IMR-90 (cell line): ENCODE data around the gene NIT1. TPM values are rescaled to one million over a fixed set of nuclear protein-coding genes. Genes with fewer than 3 reads are reported as not detected.
A peak's percentile ranks its signal among the peaks of the same experiment; 100 is the strongest.

Source experiments
- ATAC-seq: fragments of 200-7000 bp; cut with Tn5 transposase; 2 replicates; pipeline ENCODE4 v1.9.1; 2020; ENCODE audit warnings: low read depth, mild to moderate bottlenecking, moderate library complexity
- BruUV-seq: library from RNA; stranded (reverse); fragments of 400-500 nt; replicated peaks from 2 replicates; lab custom pipeline; 2021; lab: Mats Ljungman, UMichigan
- CTCF ChIA-PET: fragments of 300-600 bp; formaldehyde crosslinking; extraction: SDS; loops from one replicate; lab custom pipeline; 2021; ENCODE audit warnings: antibody characterized with exemption; lab: Yijun Ruan, JAX
- POLR2A ChIA-PET: fragments of 300-600 bp; sonication (Branson Sonifier 250); formaldehyde crosslinking; loops from one replicate; lab custom pipeline; 2022; ENCODE audit warnings: antibody characterized with exemption; ENCODE audit not compliant: unreplicated experiment; lab: Charles Lee
- DNase-seq: peaks from one replicate; pipeline ENCODE4 v3.0.0; 2013
- H2AFZ ChIP-seq: replicated peaks from 2 replicates; pipeline ENCODE3; 2013; ENCODE audit warnings: low read length, mild to moderate bottlenecking; ENCODE audit not compliant: poor library complexity
- H2AK5ac ChIP-seq: 2 replicates; pipeline ENCODE4 v1.6.1; 2013; ENCODE audit warnings: low read depth, low read length, inconsistent platforms
- H2AK9ac ChIP-seq: replicated peaks from 2 replicates; pipeline ENCODE3; 2013; ENCODE audit warnings: mild to moderate bottlenecking, low read depth, low read length, moderate library complexity; ENCODE audit not compliant: poor library complexity
- H2BK120ac ChIP-seq: 2 replicates; pipeline ENCODE4 v1.6.1; 2013; ENCODE audit warnings: low read depth, low read length, inconsistent platforms
- H2BK15ac ChIP-seq: 3 replicates; pipeline ENCODE4 v1.6.1; 2013; ENCODE audit warnings: low read depth, low read length, inconsistent platforms
- H2BK20ac ChIP-seq: 2 replicates; pipeline ENCODE4 v1.6.1; 2013; ENCODE audit warnings: low read depth, mild to moderate bottlenecking, inconsistent platforms, low read length, moderate library complexity
- H2BK5ac ChIP-seq: 2 replicates; pipeline ENCODE4 v1.6.1; 2013; ENCODE audit warnings: mild to moderate bottlenecking, low read depth, low read length, inconsistent platforms; ENCODE audit not compliant: poor library complexity, severe bottlenecking
- H3K14ac ChIP-seq: replicated peaks from 2 replicates; pipeline ENCODE4 v1.6.1; 2013; ENCODE audit warnings: low read depth, low read length, inconsistent platforms
- H3K18ac ChIP-seq: 2 replicates; pipeline ENCODE4 v1.6.1; 2013; ENCODE audit warnings: low read depth, low read length, control low read depth
- H3K23ac ChIP-seq: 2 replicates; pipeline ENCODE4 v1.6.1; 2013; ENCODE audit warnings: low read depth, low read length, inconsistent platforms
- H3K27ac ChIP-seq: 2 replicates; pipeline ENCODE4 v1.5.1; 2013; ENCODE audit warnings: mild to moderate bottlenecking, control low read depth, low read length; ENCODE audit not compliant: insufficient read depth
- H3K27me3 ChIP-seq: 2 replicates; pipeline ENCODE4 v1.6.1; 2013; ENCODE audit warnings: low read length; ENCODE audit not compliant: control insufficient read depth, insufficient read depth
- H3K36me3 ChIP-seq: 2 replicates; pipeline ENCODE4 v1.6.1; 2013; ENCODE audit warnings: low read length, mixed read lengths; ENCODE audit not compliant: control insufficient read depth, insufficient read depth
- H3K4ac ChIP-seq: 2 replicates; pipeline ENCODE4 v1.6.1; 2013; ENCODE audit warnings: low read depth, low read length, inconsistent platforms
- H3K4me1 ChIP-seq: 2 replicates; pipeline ENCODE4 v1.6.1; 2013; ENCODE audit warnings: low read length, mixed read lengths; ENCODE audit not compliant: control insufficient read depth, insufficient read depth
- H3K4me2 ChIP-seq: 2 replicates; pipeline ENCODE4 v1.6.1; 2013; ENCODE audit warnings: low read depth, mild to moderate bottlenecking, control low read depth, low read length, moderate library complexity
- H3K4me3 ChIP-seq: 2 replicates; pipeline ENCODE4 v1.5.1; 2013; ENCODE audit warnings: low read depth, mild to moderate bottlenecking, control low read depth, low read length, moderate library complexity; ENCODE audit not compliant: insufficient read depth
- H3K56ac ChIP-seq: 2 replicates; pipeline ENCODE4 v1.6.1; 2013; ENCODE audit warnings: low read length, inconsistent platforms; ENCODE audit not compliant: insufficient read depth; ENCODE audit errors: extremely low read depth
- H3K79me1 ChIP-seq, 2 experiments: 2 replicates each; pipeline ENCODE4 v1.6.1; 2013; ENCODE audit warnings: low read length in 2 of 2, inconsistent platforms in 1 of 2, low read depth in 1 of 2
- H3K9ac ChIP-seq: 2 replicates; pipeline ENCODE4 v1.6.1; 2013; ENCODE audit warnings: low read depth, low read length, control low read depth
- H3K9me1 ChIP-seq: 2 replicates; pipeline ENCODE4 v1.6.1; 2013; ENCODE audit warnings: low read length, inconsistent platforms; ENCODE audit not compliant: insufficient read depth
- H3K9me3 ChIP-seq: 2 replicates; pipeline ENCODE4 v1.6.1; 2013; ENCODE audit warnings: low read length; ENCODE audit not compliant: control insufficient read depth, insufficient read depth
- H4K20me1 ChIP-seq: 2 replicates; pipeline ENCODE4 v1.6.1; 2013; ENCODE audit warnings: low read length, inconsistent platforms; ENCODE audit not compliant: insufficient read depth
- H4K5ac ChIP-seq: 2 replicates; pipeline ENCODE4 v1.6.1; 2013; ENCODE audit warnings: mild to moderate bottlenecking, low read depth, low read length, control low read depth
- H4K8ac ChIP-seq, 2 experiments: 2 replicates each; pipeline ENCODE4 v1.6.1; 2013; ENCODE audit warnings: low read depth in 2 of 2, low read length in 2 of 2, control low read depth in 1 of 2, inconsistent platforms in 1 of 2
- H4K91ac ChIP-seq: 2 replicates; pipeline ENCODE4 v1.6.1; 2013; ENCODE audit warnings: low read depth, low read length, inconsistent platforms; ENCODE audit not compliant: insufficient read depth
- BHLHE40 ChIP-seq: fragments of 150-350 bp; IDR thresholded peaks from 2 replicates; pipeline ENCODE4 v1.6.1; 2016; ENCODE audit warnings: mild to moderate bottlenecking, low read depth, low read length
- FOS ChIP-seq: fragments of 150-350 bp; IDR thresholded peaks from 2 replicates; pipeline ENCODE4 v1.6.1; 2016; ENCODE audit warnings: low read depth, low read length
- MXI1 ChIP-seq: IDR thresholded peaks from 2 replicates; pipeline ENCODE4 v1.6.1; 2012; ENCODE audit warnings: low read depth, mild to moderate bottlenecking, low read length, moderate library complexity, borderline replicate concordance
- RAD21 ChIP-seq: IDR thresholded peaks from 2 replicates; pipeline ENCODE4 v1.6.1; 2012; ENCODE audit warnings: low read length, improper control_type of control experiment
- RFX5 ChIP-seq: IDR thresholded peaks from 2 replicates; pipeline ENCODE4 v1.8.0; 2012; ENCODE audit warnings: low read depth, mild to moderate bottlenecking, low read length, moderate library complexity
- WGBS, 2 experiments: methylation state at CpG; one replicate each; pipeline versions ENCODE4 v1.1.5 to v1.1.7; 2013; ENCODE audit warnings: missing lambda C conversion rate in 2 of 2; ENCODE audit not compliant: insufficient read length in 1 of 2; ENCODE audit errors: extremely low coverage in 2 of 2; 5-methylcytosine and 5-hydroxymethylcytosine counted together
- dilution Hi-C: fragments of 300-500 bp; cut with HindIII; formaldehyde crosslinking; loops from one replicate; pipeline ENCODE4 v1.14.3; 2018; ENCODE audit warnings: low sequenced_read_pairs; ENCODE audit not compliant: unreplicated experiment
- in situ Hi-C: fragments of 300-500 bp; cut with MboI; formaldehyde crosslinking; loops from 3 replicates; pipeline ENCODE4 v1.14.3; 2019; ENCODE audit warnings: low sequenced_read_pairs, inconsistent platforms, mixed read lengths
- intact Hi-C: fragments of 100-400 bp; cut with micrococcal nuclease; formaldehyde crosslinking; loops from 2 replicates; pipeline ENCODE4 v1.10.0; 2022
- polyA plus RNA-seq, 3 experiments: library from polyadenylated mRNA; depleted of rRNA; stranded (reverse); fragments of >200 nt; gene quantifications; 2 replicates each; pipeline ENCODE4 v1.2.3, GENCODE V29; 2012; ENCODE audit warnings: low replicate concordance in 1 of 3
- total RNA-seq: library from RNA; depleted of rRNA; stranded (reverse); fragments of >200 nt; gene quantifications from 2 replicates; pipeline ENCODE4 v1.2.3, GENCODE V29; 2012
- TF ChIP-seq, protein P1 (sequence below): fragments of 150-350 bp; IDR thresholded peaks from 2 replicates; pipeline ENCODE4 v1.6.1; 2016; ENCODE audit warnings: low read depth, mild to moderate bottlenecking, low read length, moderate library complexity, borderline replicate concordance

Gene NIT1
- total and polyA plus RNA-seq, 2 of the 4 experiments (the other 2 are of a cell fraction), result 22.8 to 33.6 TPM

DNA sequence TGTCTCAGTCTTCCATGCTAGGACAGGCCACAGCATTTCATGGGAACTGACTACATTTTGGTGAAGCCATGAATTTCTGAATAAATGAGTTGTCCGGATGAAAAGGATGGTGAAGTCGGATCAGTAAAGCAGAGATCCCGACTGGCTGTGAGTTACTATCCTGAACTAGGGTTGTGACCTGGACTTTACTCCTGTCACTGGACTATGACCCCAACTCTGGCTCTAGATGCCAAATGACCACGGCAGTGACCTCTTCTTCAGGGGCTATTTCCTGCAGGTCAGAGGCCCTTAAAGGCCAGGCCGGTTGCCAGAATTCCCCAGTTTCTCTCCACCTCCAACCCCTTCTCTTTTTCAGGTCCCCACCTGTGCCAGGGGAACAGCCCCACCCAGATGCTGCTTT lies 26.8 kb upstream of the NIT1 start:
- Histone ChIP-seq H3K14ac (no peak overlapping the region), H2BK20ac (no peak overlapping the region), H3K4me1 (peaks cover 8% of the 10 kb centered on the region; the same call in 1 of the 2 replicates), H4K5ac (no peak overlapping the region), H2BK15ac (no peak overlapping the region), H3K36me3 (no peaks in the 10 kb centered on the region), H4K8ac (no peak overlapping the region), H2AK9ac (no peak overlapping the region), H3K9ac (no peak overlapping the region), H3K27me3 (no peaks in the 10 kb centered on the region), H3K23ac (no peak overlapping the region), H2AK5ac (no peak overlapping the region), H3K27ac (no peak overlapping the region), H3K9me1 (peaks cover 14% of the 10 kb centered on the region), H3K4me2 (no peak overlapping the region), H2AFZ (peak overlapping the region; percentile 26), H3K4me3 (no peak overlapping the region), H3K4ac (no peak overlapping the region), H3K79me1 (no peaks in the 10 kb centered on the region), H4K20me1 (no peaks in the 10 kb centered on the region), H2BK5ac (no peak overlapping the region), H2BK120ac (no peak overlapping the region), H3K56ac (no peak overlapping the region), H3K9me3 (no peaks in the 10 kb centered on the region), H3K18ac (no peak overlapping the region), H4K91ac (no peak overlapping the region)
- no TSS peak for BruUV-seq
- DNase-seq (no peak), ATAC-seq (no peak)
- intact Hi-C loops (no loop called here), dilution Hi-C loops (no loop called here), in situ Hi-C loops (no loop called here)
- ChIA-PET POLR2A (no interaction called here), CTCF (no interaction called here)
- TF ChIP-seq RAD21, result no peak
- TF ChIP-seq BHLHE40, result no peak
- no peak for TF ChIP-seq RFX5
- no peak for TF ChIP-seq FOS
- TF ChIP-seq, protein P1, sequence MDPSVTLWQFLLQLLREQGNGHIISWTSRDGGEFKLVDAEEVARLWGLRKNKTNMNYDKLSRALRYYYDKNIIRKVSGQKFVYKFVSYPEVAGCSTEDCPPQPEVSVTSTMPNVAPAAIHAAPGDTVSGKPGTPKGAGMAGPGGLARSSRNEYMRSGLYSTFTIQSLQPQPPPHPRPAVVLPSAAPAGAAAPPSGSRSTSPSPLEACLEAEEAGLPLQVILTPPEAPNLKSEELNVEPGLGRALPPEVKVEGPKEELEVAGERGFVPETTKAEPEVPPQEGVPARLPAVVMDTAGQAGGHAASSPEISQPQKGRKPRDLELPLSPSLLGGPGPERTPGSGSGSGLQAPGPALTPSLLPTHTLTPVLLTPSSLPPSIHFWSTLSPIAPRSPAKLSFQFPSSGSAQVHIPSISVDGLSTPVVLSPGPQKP, result no peak
- TF ChIP-seq MXI1, result no peak
- WGBS, 2 experiments, result 60% methylated on average over 1 of the region's 5 CpGs; no CpG with 5 or more reads in 1 of the 2 experiments
